Suprapubic skin (tissue), 4 donors: Measurements from ENCODE around the gene CRYGD. TPM values are rescaled to one million over a fixed set of nuclear protein-coding genes. Genes with fewer than 3 reads are reported as not detected.

Experiments used
- DNase-seq, 2 donors: peaks; one replicate each; pipeline ENCODE4 v3.0.0-alpha.2; 2019; ENCODE audit warnings: low spot score in 2 of 2
- H3K27ac ChIP-seq: fragments of 200-600 bp; sonication (generic); one replicate; pipeline ENCODE4 v1.5.1; 2019
- H3K27me3 ChIP-seq: fragments of 200-600 bp; sonication (generic); one replicate; pipeline ENCODE4 v1.5.1; 2019
- H3K36me3 ChIP-seq: fragments of 200-600 bp; sonication (generic); one replicate; pipeline ENCODE4 v1.5.1; 2019
- H3K4me1 ChIP-seq: fragments of 200-600 bp; sonication (generic); one replicate; pipeline ENCODE4 v1.5.1; 2019
- H3K4me3 ChIP-seq: fragments of 200-600 bp; sonication (generic); one replicate; pipeline ENCODE4 v1.5.1; 2019; ENCODE audit warnings: mild to moderate bottlenecking
- H3K9me3 ChIP-seq: fragments of 200-600 bp; sonication (generic); one replicate; pipeline ENCODE4 v1.5.1; 2019
- EP300 ChIP-seq: sonication (generic); formaldehyde crosslinking; IDR thresholded peaks from one replicate; pipeline ENCODE4 v1.6.1; 2017; ENCODE audit warnings: antibody characterized with exemption
- POLR2A ChIP-seq, 2 donors: fragments of 450-650 bp; IDR thresholded peaks; one replicate each; pipeline ENCODE4 v1.6.1; 2017; ENCODE audit warnings: antibody characterized with exemption in 2 of 2, mild to moderate bottlenecking in 2 of 2, moderate library complexity in 2 of 2
- POLR2AphosphoS5 ChIP-seq, 3 donors: sonication (generic); formaldehyde crosslinking; IDR thresholded peaks; one replicate each; pipeline ENCODE4 v1.6.1; 2017; ENCODE audit warnings: antibody characterized with exemption in 3 of 3
- WGBS: methylation state at CpG from one replicate; pipeline ENCODE4 v1.1.5; 2018; 5-methylcytosine and 5-hydroxymethylcytosine counted together
- total RNA-seq, 4 donors: library from RNA; depleted of rRNA; stranded (reverse); fragments of >200 nt; gene quantifications; one replicate each; pipeline ENCODE4 v1.1.0, GENCODE V29; 2016
- TF ChIP-seq, protein P1 (sequence below), 2 donors: fragments of 200-600 bp in 1 of 2; fragments of 450-650 bp in 1 of 2; sonication (generic) in 1 of 2; IDR thresholded peaks; one replicate each; pipeline ENCODE4 v1.5.1; 2016 to 2019; ENCODE audit warnings: antibody characterized with exemption in 2 of 2, mild to moderate bottlenecking in 1 of 2, moderate library complexity in 1 of 2

The CRYGD gene
- total RNA-seq, 4 donors from 2014 or later = not detected

GRCh38 chr2:208136716-208137094, 12.4 kb upstream of the CRYGD start:
- H3K36me3 ChIP-seq = no peaks in the 10 kb centered on the region
- no peaks in the 10 kb centered on the region for H3K27me3 ChIP-seq
- no peak overlapping the region for H3K27ac ChIP-seq
- H3K4me1 ChIP-seq = no peaks in the 10 kb centered on the region
- H3K9me3 ChIP-seq = no peaks in the 10 kb centered on the region
- no peak overlapping the region for H3K4me3 ChIP-seq
- DNase-seq = no peak
- WGBS = 93% methylated on average over 2 of the region's 2 CpGs
- TF ChIP-seq, protein P1, sequence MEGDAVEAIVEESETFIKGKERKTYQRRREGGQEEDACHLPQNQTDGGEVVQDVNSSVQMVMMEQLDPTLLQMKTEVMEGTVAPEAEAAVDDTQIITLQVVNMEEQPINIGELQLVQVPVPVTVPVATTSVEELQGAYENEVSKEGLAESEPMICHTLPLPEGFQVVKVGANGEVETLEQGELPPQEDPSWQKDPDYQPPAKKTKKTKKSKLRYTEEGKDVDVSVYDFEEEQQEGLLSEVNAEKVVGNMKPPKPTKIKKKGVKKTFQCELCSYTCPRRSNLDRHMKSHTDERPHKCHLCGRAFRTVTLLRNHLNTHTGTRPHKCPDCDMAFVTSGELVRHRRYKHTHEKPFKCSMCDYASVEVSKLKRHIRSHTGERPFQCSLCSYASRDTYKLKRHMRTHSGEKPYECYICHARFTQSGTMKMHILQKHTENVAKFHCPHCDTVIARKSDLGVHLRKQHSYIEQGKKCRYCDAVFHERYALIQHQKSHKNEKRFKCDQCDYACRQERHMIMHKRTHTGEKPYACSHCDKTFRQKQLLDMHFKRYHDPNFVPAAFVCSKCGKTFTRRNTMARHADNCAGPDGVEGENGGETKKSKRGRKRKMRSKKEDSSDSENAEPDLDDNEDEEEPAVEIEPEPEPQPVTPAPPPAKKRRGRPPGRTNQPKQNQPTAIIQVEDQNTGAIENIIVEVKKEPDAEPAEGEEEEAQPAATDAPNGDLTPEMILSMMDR (IDR thresholded peaks at IDR 0.05) = no peak
- TF ChIP-seq POLR2A (IDR thresholded peaks at IDR 0.05) (no peak), EP300 (no peak), POLR2AphosphoS5 (IDR thresholded peaks at IDR 0.05) (no peak)

GRCh38 chr2:208135794-208136715, 11.7 kb upstream of the CRYGD start:
- no peak overlapping the region for H3K4me3 ChIP-seq
- H3K36me3 ChIP-seq = no peaks in the 10 kb centered on the region
- TF ChIP-seq EP300 (no peak), POLR2AphosphoS5 (IDR thresholded peaks at IDR 0.05) (no peak), POLR2A (IDR thresholded peaks at IDR 0.05) (no peak)
- TF ChIP-seq, protein P1 (IDR thresholded peaks at IDR 0.05) = no peak
- H3K27me3 ChIP-seq = no peaks in the 10 kb centered on the region
- no peaks in the 10 kb centered on the region for H3K4me1 ChIP-seq
- WGBS = 86% methylated on average over 11 of the region's 11 CpGs
- no peak overlapping the region for H3K27ac ChIP-seq
- DNase-seq = no peak
- H3K9me3 ChIP-seq = no peaks in the 10 kb centered on the region

DNA sequence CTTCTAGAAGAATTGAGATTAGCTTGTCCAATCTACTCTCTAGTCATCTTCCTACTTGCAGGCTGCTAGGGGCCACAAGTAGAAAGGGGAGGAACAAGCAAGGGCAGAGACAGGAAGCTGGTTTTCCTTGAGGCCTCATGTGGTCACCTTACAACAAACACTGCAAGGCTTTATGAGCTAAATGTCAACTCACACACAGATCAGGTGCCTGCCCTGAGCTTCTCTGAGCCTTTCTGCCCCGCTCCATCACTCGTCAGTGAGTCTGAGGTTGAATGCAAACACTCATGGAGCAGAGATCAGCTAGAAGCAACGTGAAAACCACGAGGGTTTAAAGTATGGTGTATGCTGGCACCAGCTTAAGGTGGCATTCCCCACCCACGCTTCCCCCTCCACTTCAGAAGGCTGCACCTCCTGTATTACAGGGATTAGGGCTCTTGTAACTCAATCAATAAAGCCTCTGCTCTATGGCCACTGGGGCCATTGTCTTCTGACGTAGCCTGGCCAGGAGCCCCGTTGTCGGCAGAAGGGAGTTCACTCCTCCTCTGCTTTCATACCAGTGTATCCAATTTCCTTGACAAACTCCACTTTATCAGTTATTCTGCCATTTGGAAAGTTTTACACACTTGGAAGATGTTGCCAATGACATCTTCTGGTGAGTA, 10.7 kb upstream of the CRYGD start:
- TF ChIP-seq POLR2A (IDR thresholded peaks at IDR 0.05) (no peak), EP300 (no peak), POLR2AphosphoS5 (IDR thresholded peaks at IDR 0.05) (no peak)
- TF ChIP-seq, protein P1 (IDR thresholded peaks at IDR 0.05) = no peak
- Histone ChIP-seq H3K36me3 (no peaks in the 10 kb centered on the region), H3K27ac (no peak overlapping the region), H3K4me3 (no peak overlapping the region), H3K4me1 (no peaks in the 10 kb centered on the region), H3K9me3 (no peaks in the 10 kb centered on the region), H3K27me3 (no peaks in the 10 kb centered on the region)
- WGBS = 38% methylated on average over 7 of the region's 8 CpGs
- no peak for DNase-seq

- Histone ChIP-seq H3K4me3 (no peak overlapping the region), H3K4me1 (no peaks in the 10 kb centered on the region), H3K9me3 (no peaks in the 10 kb centered on the region), H3K27ac (no peak overlapping the region), H3K27me3 (peaks cover 10% of the 10 kb centered on the region), H3K36me3 (no peaks in the 10 kb centered on the region)
- DNase-seq = no peak
- TF ChIP-seq, protein P1 (IDR thresholded peaks at IDR 0.05) = no peak
- TF ChIP-seq POLR2A (IDR thresholded peaks at IDR 0.05) (no peak), EP300 (no peak), POLR2AphosphoS5 (IDR thresholded peaks at IDR 0.05) (no peak)
- 64% methylated on average over 6 of the region's 6 CpGs for WGBS
Measured at GRCh38 chr2:208130712-208131110, 6.4 kb upstream of the CRYGD start.
